Subcutaneous adipose tissue (tissue), 4 donors: Measurements from ENCODE around the gene SPAG9. TPM values are rescaled to one million over a fixed set of nuclear protein-coding genes. Genes with fewer than 3 reads are reported as not detected.

Source experiments
- total RNA-seq, 4 donors: library from RNA; depleted of rRNA; stranded (reverse); fragments of >200 nt; gene quantifications; one replicate each; pipeline ENCODE4 v1.1.0, GENCODE V29; 2016
- TF ChIP-seq, protein P1 (sequence below): fragments of 450-650 bp; IDR thresholded peaks from one replicate; pipeline ENCODE4 v1.5.1; 2016; ENCODE audit warnings: low read depth, mild to moderate bottlenecking, control low read depth, antibody characterized with exemption, moderate library complexity

The SPAG9 gene
- total RNA-seq, 4 donors from 2014 or later = 135 to 153 (median 150) TPM

DNA sequence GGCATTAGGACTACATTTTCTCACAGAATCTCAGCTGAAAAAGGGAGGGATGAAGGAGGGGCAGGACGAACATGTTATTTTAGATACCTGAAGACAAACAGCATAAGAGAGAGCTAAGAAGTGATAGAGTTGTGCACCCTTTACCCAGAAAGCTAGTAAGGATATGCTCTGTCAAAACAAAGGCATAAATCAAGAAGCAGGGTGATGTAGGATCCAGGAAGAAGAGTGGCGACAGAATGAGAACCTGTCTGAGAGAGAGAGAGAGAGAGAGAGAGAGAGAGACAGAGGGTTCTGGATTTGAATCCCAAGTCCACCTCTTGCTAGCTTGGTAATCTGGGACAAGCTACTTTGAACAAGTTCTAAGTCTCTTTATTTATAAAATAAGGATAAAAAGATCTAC, 103.4 kb downstream of the SPAG9 start:
- TF ChIP-seq, protein P1, sequence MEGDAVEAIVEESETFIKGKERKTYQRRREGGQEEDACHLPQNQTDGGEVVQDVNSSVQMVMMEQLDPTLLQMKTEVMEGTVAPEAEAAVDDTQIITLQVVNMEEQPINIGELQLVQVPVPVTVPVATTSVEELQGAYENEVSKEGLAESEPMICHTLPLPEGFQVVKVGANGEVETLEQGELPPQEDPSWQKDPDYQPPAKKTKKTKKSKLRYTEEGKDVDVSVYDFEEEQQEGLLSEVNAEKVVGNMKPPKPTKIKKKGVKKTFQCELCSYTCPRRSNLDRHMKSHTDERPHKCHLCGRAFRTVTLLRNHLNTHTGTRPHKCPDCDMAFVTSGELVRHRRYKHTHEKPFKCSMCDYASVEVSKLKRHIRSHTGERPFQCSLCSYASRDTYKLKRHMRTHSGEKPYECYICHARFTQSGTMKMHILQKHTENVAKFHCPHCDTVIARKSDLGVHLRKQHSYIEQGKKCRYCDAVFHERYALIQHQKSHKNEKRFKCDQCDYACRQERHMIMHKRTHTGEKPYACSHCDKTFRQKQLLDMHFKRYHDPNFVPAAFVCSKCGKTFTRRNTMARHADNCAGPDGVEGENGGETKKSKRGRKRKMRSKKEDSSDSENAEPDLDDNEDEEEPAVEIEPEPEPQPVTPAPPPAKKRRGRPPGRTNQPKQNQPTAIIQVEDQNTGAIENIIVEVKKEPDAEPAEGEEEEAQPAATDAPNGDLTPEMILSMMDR = no peak

DNA sequence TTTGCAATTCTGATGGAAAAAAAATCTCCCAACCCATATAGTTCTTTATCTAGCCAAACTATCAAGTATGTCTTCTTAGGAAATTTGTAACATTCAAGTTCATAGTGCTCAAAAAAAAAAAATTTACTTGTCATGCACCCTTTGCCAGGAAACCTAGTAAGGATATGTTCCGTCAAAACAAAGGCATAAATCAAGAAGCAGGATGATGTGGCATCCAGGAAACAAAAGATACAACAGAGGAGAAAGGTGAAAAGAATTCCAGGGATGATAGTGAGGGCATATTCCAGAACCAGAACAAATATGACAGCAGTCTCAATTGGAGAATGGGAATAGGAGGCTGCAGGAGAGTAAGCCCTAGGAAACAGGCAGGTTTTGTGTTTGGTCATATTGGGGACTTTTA, 104.6 kb downstream of the SPAG9 start:
- TF ChIP-seq, protein P1 = no peak

DNA sequence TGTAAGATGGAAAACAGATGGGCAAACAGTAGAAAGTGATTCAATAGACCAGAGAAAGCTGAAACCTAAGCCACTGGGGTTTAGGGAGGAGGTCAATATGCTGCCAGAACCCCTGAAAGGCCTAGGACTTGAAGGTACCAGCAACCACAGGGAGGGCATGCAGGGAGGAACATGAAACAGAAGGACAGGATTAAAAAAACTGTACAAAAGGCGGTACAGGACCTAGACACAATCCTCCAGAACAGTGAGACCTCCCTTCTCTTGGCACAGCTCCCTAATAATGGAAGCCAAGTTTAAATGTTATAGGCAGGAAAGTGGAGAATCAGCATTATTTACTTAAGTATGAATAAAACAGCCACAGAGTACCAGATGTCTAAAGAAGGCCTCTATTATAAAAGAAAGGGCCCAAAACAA, 105.5 kb downstream of the SPAG9 start:
- TF ChIP-seq, protein P1 = no peak

DNA sequence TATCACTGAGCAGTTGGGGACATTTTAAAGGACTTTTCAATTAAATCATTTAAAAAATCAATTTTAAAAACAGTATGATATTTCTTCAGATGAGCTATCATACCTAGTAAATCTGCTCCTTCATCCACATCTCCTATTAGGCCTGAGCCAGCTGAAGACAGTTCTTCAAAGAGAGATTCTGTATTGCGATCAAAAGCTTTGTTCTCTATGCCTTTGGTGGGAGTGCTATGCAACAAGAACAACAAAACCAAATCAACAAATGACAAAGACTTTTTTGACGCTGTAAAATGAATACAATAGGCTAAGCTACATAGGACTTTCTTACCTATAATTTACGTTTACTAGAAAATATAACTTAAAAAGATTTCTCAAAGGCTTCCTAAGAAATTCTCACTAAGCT, 106.5 kb downstream of the SPAG9 start:
- TF ChIP-seq, protein P1 = no peak

DNA sequence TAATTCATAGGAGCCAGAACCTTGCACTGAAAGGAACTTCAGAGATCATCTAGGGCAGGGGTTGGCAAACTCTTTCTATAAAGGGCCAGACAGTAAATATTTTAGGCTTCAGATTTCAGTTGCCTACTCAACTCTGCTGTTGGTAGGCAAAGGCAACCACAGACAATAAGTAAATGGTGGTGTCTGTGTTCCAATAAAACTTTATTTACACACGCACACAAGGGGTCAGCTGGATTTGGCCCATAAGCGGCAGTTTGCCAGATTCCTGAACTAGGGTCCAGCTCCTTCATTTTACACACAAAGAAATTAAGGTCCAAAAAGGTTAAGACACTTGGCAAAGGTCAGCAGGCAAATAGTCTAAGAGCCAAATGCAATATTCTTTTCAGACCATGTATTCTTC, 107.3 kb downstream of the SPAG9 start:
- TF ChIP-seq, protein P1 = no peak

DNA sequence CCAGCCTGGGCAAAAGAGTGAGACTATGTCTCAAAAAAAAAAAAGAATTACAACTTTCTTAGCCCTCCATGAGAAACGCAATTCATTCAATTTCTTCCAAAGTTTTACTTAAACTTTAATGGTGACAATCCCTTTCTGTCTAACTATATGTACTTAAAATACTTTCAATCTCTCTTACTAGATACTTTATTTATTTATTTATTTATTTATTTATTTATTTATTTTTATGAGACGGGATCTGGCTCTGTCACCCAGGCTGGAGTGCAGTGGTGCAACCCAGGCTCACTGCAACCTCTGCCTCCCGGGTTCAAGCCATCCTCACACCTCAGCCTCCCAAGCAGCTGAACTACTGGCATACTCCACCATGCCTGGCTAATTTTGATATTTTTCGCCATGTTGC, 108.1 kb downstream of the SPAG9 start:
- TF ChIP-seq, protein P1 = no peak

DNA sequence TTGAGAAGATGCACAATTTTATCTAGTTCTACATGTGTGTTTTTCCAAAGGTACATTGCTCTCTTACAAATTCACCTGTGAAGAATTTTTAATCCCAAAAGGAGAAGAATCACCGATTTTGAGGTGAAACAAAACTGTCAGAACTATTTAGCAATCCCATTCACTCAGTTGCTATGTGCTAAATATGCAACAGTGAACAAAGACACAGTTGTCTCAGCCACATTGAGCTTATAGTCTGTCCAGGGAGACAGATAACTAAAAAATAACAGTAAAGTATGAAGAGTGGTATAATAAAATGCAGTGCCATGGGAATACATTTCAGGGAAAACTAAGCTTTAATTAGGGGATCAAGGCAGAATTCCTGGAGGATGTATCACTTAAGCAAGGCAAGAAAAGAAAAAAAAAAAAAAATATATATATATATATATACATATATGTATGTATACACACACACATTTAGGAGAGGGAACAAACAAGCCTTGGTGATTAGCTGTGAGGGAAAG, 110.4 kb downstream of the SPAG9 start:
- TF ChIP-seq, protein P1 = no peak
